Uterus (tissue), 4 donors: ENCODE data around the gene UST. TPM values are rescaled to one million over a fixed set of nuclear protein-coding genes. Genes with fewer than 3 reads are reported as not detected.
"Not testable (repeated sequence)": the region's sequence is repeated elsewhere in the genome, so short reads cannot be mapped to it uniquely, and the experiment has no call there.

Experiments used
- DNase-seq, 2 donors: peaks; one replicate each; pipeline ENCODE4 v3.0.0-alpha.2; 2019 to 2020
- H3K27ac ChIP-seq, 2 donors: fragments of 200-600 bp; sonication (generic); 1 replicate in 1 of 2; 2 replicates in 1 of 2; pipeline ENCODE4 v1.5.1; 2016 to 2018
- H3K27me3 ChIP-seq, 2 donors: fragments of 200-600 bp; sonication (generic); one replicate each; pipeline ENCODE4 v1.5.1; 2018 to 2019; ENCODE audit warnings: control low read depth in 1 of 2
- H3K36me3 ChIP-seq, 2 donors: fragments of 200-600 bp; sonication (generic); one replicate each; pipeline ENCODE4 v1.5.1; 2019; ENCODE audit warnings: control low read depth in 1 of 2
- H3K4me1 ChIP-seq, 2 donors: fragments of 200-600 bp; sonication (generic); one replicate each; pipeline ENCODE4 v1.5.1; 2018 to 2019; ENCODE audit warnings: control low read depth in 1 of 2
- H3K4me3 ChIP-seq, 2 donors: fragments of 200-600 bp; sonication (generic); 1 replicate in 1 of 2; 2 replicates in 1 of 2; pipeline ENCODE4 v1.5.1; 2018 to 2019; ENCODE audit warnings: mild to moderate bottlenecking in 1 of 2
- H3K9me3 ChIP-seq, 2 donors: fragments of 200-600 bp; sonication (generic); one replicate each; pipeline ENCODE4 v1.5.1; 2019; ENCODE audit warnings: control low read depth in 1 of 2
- CTCF ChIP-seq, 4 experiments: fragments of 200-600 bp in 2 of 4; fragments of 450-650 bp in 2 of 4; sonication (generic) in 2 of 4; IDR thresholded peaks; one replicate each; pipeline ENCODE4 v1.5.1; 2016 to 2019; ENCODE audit warnings: antibody characterized with exemption in 4 of 4, mild to moderate bottlenecking in 2 of 4, moderate library complexity in 1 of 4
- POLR2A ChIP-seq, 2 donors: fragments of 450-650 bp; IDR thresholded peaks; one replicate each; pipeline ENCODE4 v1.6.1; 2016; ENCODE audit warnings: antibody characterized with exemption in 2 of 2, mild to moderate bottlenecking in 1 of 2, moderate library complexity in 1 of 2
- intact Hi-C: fragments of 100-400 bp; cut with DNase I; formaldehyde crosslinking; loops from one replicate; pipeline ENCODE4 v1.15.1; 2023; ENCODE audit warnings: low total_unique reads
- total RNA-seq, 4 donors: library from RNA; depleted of rRNA in 3 of 4; stranded (reverse); fragments of >200 nt in 3 of 4; gene quantifications; one replicate each; pipeline versions ENCODE4 v1.1.0 to v1.2.4, GENCODE V29; 2014 to 2023
- donor health status: DM: yes; HTN: yes; CAD: no.

The UST gene
- total RNA-seq, 4 donors from 2014 or later = 6.1 to 23.2 (median 17.2) TPM

- no peak for DNase-seq
- intact Hi-C loops = no loop called here
- TF ChIP-seq CTCF (IDR thresholded peaks at IDR 0.05) = no peak
- TF ChIP-seq POLR2A (IDR thresholded peaks at IDR 0.05) = no peak
Observed at GRCh38 chr6:148912252-148912651, 165.4 kb downstream of the UST start.

GRCh38 chr6:148915810-148916209 is 169.0 kb downstream of the UST start:
- TF ChIP-seq POLR2A (IDR thresholded peaks at IDR 0.05) (no peak), CTCF (IDR thresholded peaks at IDR 0.05) (no peak)
- Histone ChIP-seq H3K27ac (no peak overlapping the region), H3K4me1 (no peaks in the 10 kb centered on the region), H3K36me3 (no peaks in the 10 kb centered on the region), H3K9me3 (no peaks in the 10 kb centered on the region), H3K27me3 (no peaks in the 10 kb centered on the region), H3K4me3 (no peak overlapping the region)
- intact Hi-C loops = no loop called here
- no peak for DNase-seq

More at GRCh38 chr6:148912252-148912651, 165.4 kb downstream of the UST start:
- no peaks in the 10 kb centered on the region for H3K27me3 ChIP-seq
- H3K36me3 ChIP-seq = no peaks in the 10 kb centered on the region
- H3K4me3 ChIP-seq = no peak overlapping the region
- H3K27ac ChIP-seq = peak overlapping the region in 1 of 2 donors; percentile 16
- no peaks in the 10 kb centered on the region for H3K4me1 ChIP-seq
- H3K9me3 ChIP-seq = no peaks in the 10 kb centered on the region

- H3K4me3 ChIP-seq, DNase-seq, H3K27ac ChIP-seq, H3K9me3 ChIP-seq, intact Hi-C loops, H3K27me3 ChIP-seq, H3K36me3 ChIP-seq, H3K4me1 ChIP-seq: not testable (repeated sequence)
Observed at GRCh38 chr6:148916485-148916884, 169.7 kb downstream of the UST start.

GRCh38 chr6:148924226-148925012 is 177.6 kb downstream of the UST start:
- H3K27me3 ChIP-seq = no peaks in the 10 kb centered on the region
- no peak overlapping the region for H3K27ac ChIP-seq
- intact Hi-C loops = no loop called here
- H3K9me3 ChIP-seq = no peaks in the 10 kb centered on the region
- TF ChIP-seq CTCF (IDR thresholded peaks at IDR 0.05) (no peak), POLR2A (IDR thresholded peaks at IDR 0.05) (no peak)
- H3K36me3 ChIP-seq = no peaks in the 10 kb centered on the region
- H3K4me3 ChIP-seq = no peak overlapping the region
- DNase-seq = no peak
- no peaks in the 10 kb centered on the region for H3K4me1 ChIP-seq

GRCh38 chr6:148925701-148926100 is 178.9 kb downstream of the UST start:
- Histone ChIP-seq H3K36me3 (no peaks in the 10 kb centered on the region), H3K9me3 (no peaks in the 10 kb centered on the region), H3K27ac (no peak overlapping the region), H3K27me3 (no peaks in the 10 kb centered on the region), H3K4me1 (no peaks in the 10 kb centered on the region), H3K4me3 (no peak overlapping the region)
- intact Hi-C loops = no loop called here
- no peak for DNase-seq
- TF ChIP-seq POLR2A (IDR thresholded peaks at IDR 0.05) (no peak), CTCF (IDR thresholded peaks at IDR 0.05) (no peak)
